ENCODE results near the gene PCCA.

- no peak for TF ChIP-seq POLR2A (IDR thresholded peaks at IDR 0.05)
- TF ChIP-seq, protein P1, sequence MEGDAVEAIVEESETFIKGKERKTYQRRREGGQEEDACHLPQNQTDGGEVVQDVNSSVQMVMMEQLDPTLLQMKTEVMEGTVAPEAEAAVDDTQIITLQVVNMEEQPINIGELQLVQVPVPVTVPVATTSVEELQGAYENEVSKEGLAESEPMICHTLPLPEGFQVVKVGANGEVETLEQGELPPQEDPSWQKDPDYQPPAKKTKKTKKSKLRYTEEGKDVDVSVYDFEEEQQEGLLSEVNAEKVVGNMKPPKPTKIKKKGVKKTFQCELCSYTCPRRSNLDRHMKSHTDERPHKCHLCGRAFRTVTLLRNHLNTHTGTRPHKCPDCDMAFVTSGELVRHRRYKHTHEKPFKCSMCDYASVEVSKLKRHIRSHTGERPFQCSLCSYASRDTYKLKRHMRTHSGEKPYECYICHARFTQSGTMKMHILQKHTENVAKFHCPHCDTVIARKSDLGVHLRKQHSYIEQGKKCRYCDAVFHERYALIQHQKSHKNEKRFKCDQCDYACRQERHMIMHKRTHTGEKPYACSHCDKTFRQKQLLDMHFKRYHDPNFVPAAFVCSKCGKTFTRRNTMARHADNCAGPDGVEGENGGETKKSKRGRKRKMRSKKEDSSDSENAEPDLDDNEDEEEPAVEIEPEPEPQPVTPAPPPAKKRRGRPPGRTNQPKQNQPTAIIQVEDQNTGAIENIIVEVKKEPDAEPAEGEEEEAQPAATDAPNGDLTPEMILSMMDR (IDR thresholded peaks at IDR 0.05): no peak
Observed at GRCh38 chr13:100274942-100275506, 186.1 kb downstream of the PCCA start.

All from prostate gland (tissue), 2 donors.